ENCODE measurements around the gene GREB1.

Gene GREB1

GRCh38 chr2:11566383-11566782 is 32.5 kb downstream of the GREB1 start:
- no peak overlapping the region for H3K9ac ChIP-seq
- H3K4me1 ChIP-seq: no peaks in the 10 kb centered on the region
- no peaks in the 10 kb centered on the region for H3K27me3 ChIP-seq
- no peaks in the 10 kb centered on the region for H3K9me3 ChIP-seq
- H3K4me3 ChIP-seq: no peak overlapping the region
- H4K20me1 ChIP-seq: no peaks in the 10 kb centered on the region
- H3K27ac ChIP-seq: no peak overlapping the region
- H3K36me3 ChIP-seq: no peaks in the 10 kb centered on the region
- no peak for TF ChIP-seq Cebpa-rat (IDR thresholded peaks at IDR 0.05)
- no peak overlapping the region for H3K4me2 ChIP-seq

GRCh38 chr2:11567631-11568031 is 33.8 kb downstream of the GREB1 start:
- Histone ChIP-seq H3K9ac (no peak overlapping the region), H3K27me3 (no peaks in the 10 kb centered on the region), H4K20me1 (no peaks in the 10 kb centered on the region), H3K9me3 (no peaks in the 10 kb centered on the region), H3K4me2 (no peak overlapping the region), H3K36me3 (no peaks in the 10 kb centered on the region), H3K4me3 (no peak overlapping the region), H3K4me1 (no peaks in the 10 kb centered on the region), H3K27ac (no peak overlapping the region)
- no peak for TF ChIP-seq Cebpa-rat (IDR thresholded peaks at IDR 0.05)

- no peaks in the 10 kb centered on the region for H3K9me3 ChIP-seq
- H3K36me3 ChIP-seq: no peaks in the 10 kb centered on the region
- H3K4me1 ChIP-seq: peaks cover 2% of the 10 kb centered on the region; the same call in 1 of the 2 replicates
- no peaks in the 10 kb centered on the region for H3K27me3 ChIP-seq
- no peak overlapping the region for H3K9ac ChIP-seq
- H4K20me1 ChIP-seq: no peaks in the 10 kb centered on the region
- H3K27ac ChIP-seq: no peak overlapping the region
- H3K4me2 ChIP-seq: no peak overlapping the region
- H3K4me3 ChIP-seq: no peak overlapping the region
- TF ChIP-seq Cebpa-rat (IDR thresholded peaks at IDR 0.05): no peak
These were observed 34.6 kb downstream of the GREB1 start for GRCh38 chr2:11568436-11568835.

- Histone ChIP-seq H3K9ac (no peak overlapping the region), H3K4me2 (no peak overlapping the region), H3K4me3 (no peak overlapping the region), H4K20me1 (no peaks in the 10 kb centered on the region), H3K27ac (no peak overlapping the region), H3K27me3 (no peaks in the 10 kb centered on the region), H3K9me3 (no peaks in the 10 kb centered on the region), H3K36me3 (no peaks in the 10 kb centered on the region), H3K4me1 (peaks cover 4% of the 10 kb centered on the region; the same call in 1 of the 2 replicates)
- no peak for TF ChIP-seq Cebpa-rat (IDR thresholded peaks at IDR 0.05)
These were observed 35.8 kb downstream of the GREB1 start for GRCh38 chr2:11569636-11570035.

GRCh38 chr2:11571170-11571569 is 37.3 kb downstream of the GREB1 start:
- Histone ChIP-seq H3K9ac (no peak overlapping the region), H3K36me3 (no peaks in the 10 kb centered on the region), H4K20me1 (no peaks in the 10 kb centered on the region), H3K4me3 (no peak overlapping the region), H3K4me1 (peaks cover 4% of the 10 kb centered on the region; the same call in 1 of the 2 replicates), H3K4me2 (no peak overlapping the region), H3K27me3 (no peaks in the 10 kb centered on the region), H3K27ac (no peak overlapping the region), H3K9me3 (no peaks in the 10 kb centered on the region)
- TF ChIP-seq Cebpa-rat (IDR thresholded peaks at IDR 0.05): no peak

GRCh38 chr2:11572996-11573395 is 39.2 kb downstream of the GREB1 start:
- Histone ChIP-seq H3K4me1 (peaks cover 11% of the 10 kb centered on the region; the same call in 1 of the 2 replicates), H3K36me3 (no peaks in the 10 kb centered on the region), H3K4me2 (no peak overlapping the region), H3K4me3 (no peak overlapping the region), H3K9ac (no peak overlapping the region), H3K27me3 (no peaks in the 10 kb centered on the region), H3K27ac (no peak overlapping the region), H4K20me1 (no peaks in the 10 kb centered on the region), H3K9me3 (no peaks in the 10 kb centered on the region)
- TF ChIP-seq Cebpa-rat (IDR thresholded peaks at IDR 0.05): no peak

GRCh38 chr2:11573418-11574175 is 39.8 kb downstream of the GREB1 start:
- no peak overlapping the region for H3K27ac ChIP-seq
- no peak overlapping the region for H3K9ac ChIP-seq
- no peak overlapping the region for H3K4me2 ChIP-seq
- no peak for TF ChIP-seq Cebpa-rat (IDR thresholded peaks at IDR 0.05)
- H3K36me3 ChIP-seq: no peaks in the 10 kb centered on the region
- H4K20me1 ChIP-seq: no peaks in the 10 kb centered on the region
- peaks cover 11% of the 10 kb centered on the region; the same call in 1 of the 2 replicates for H3K4me1 ChIP-seq
- H3K4me3 ChIP-seq: no peak overlapping the region
- H3K27me3 ChIP-seq: no peaks in the 10 kb centered on the region
- no peaks in the 10 kb centered on the region for H3K9me3 ChIP-seq

GRCh38 chr2:11574176-11575046 is 40.6 kb downstream of the GREB1 start:
- H3K4me2 ChIP-seq: no peak overlapping the region
- H3K4me3 ChIP-seq: no peak overlapping the region
- no peaks in the 10 kb centered on the region for H3K9me3 ChIP-seq
- no peak overlapping the region for H3K9ac ChIP-seq
- peaks cover 11% of the 10 kb centered on the region; the same call in 1 of the 2 replicates for H3K4me1 ChIP-seq
- no peak overlapping the region for H3K27ac ChIP-seq
- H4K20me1 ChIP-seq: no peaks in the 10 kb centered on the region
- no peaks in the 10 kb centered on the region for H3K27me3 ChIP-seq
- TF ChIP-seq Cebpa-rat (IDR thresholded peaks at IDR 0.05): no peak
- no peaks in the 10 kb centered on the region for H3K36me3 ChIP-seq

GRCh38 chr2:11576398-11576797 is 42.6 kb downstream of the GREB1 start:
- peaks cover 11% of the 10 kb centered on the region; the same call in 1 of the 2 replicates for H3K4me1 ChIP-seq
- TF ChIP-seq Cebpa-rat (IDR thresholded peaks at IDR 0.05): no peak
- no peaks in the 10 kb centered on the region for H3K27me3 ChIP-seq
- no peak overlapping the region for H3K9ac ChIP-seq
- no peaks in the 10 kb centered on the region for H4K20me1 ChIP-seq
- no peaks in the 10 kb centered on the region for H3K9me3 ChIP-seq
- no peaks in the 10 kb centered on the region for H3K36me3 ChIP-seq
- no peak overlapping the region for H3K27ac ChIP-seq
- no peak overlapping the region for H3K4me3 ChIP-seq
- H3K4me2 ChIP-seq: no peak overlapping the region

All from BLaER1 (cell line).